OCI-LY1 (cell line): ENCODE results near the gene ACAD10.

Experiments used
- H2AFZ ChIP-seq: fragments of 200-600 bp; sonication (generic), shearing (Covaris generic); 2 replicates; pipeline ENCODE4 v1.6.0; 2014; ENCODE audit warnings: antibody characterized with exemption, mild to moderate bottlenecking, low read length
- H3F3A ChIP-seq: fragments of 200-600 bp; sonication (generic), shearing (Covaris generic); 2 replicates; pipeline ENCODE4 v1.6.0; 2014; ENCODE audit warnings: mild to moderate bottlenecking, antibody characterized with exemption, low read length, moderate library complexity; ENCODE audit not compliant: insufficient read depth
- H3K27ac ChIP-seq: fragments of 200-600 bp; sonication (generic); 2 replicates; pipeline ENCODE4 v1.5.1; 2014; ENCODE audit warnings: low read length, mixed run types, mild to moderate bottlenecking, low read depth; ENCODE audit not compliant: poor library complexity, severe bottlenecking
- H3K27me3 ChIP-seq: fragments of 200-600 bp; sonication (generic); 2 replicates; pipeline ENCODE4 v1.6.0; 2014; ENCODE audit warnings: antibody characterized with exemption, mild to moderate bottlenecking, low read length, moderate library complexity; ENCODE audit not compliant: insufficient read depth
- H3K36me3 ChIP-seq: fragments of 200-600 bp; sonication (generic); 2 replicates; pipeline ENCODE4 v1.6.1; 2014; ENCODE audit warnings: mild to moderate bottlenecking, antibody characterized with exemption, low read length, moderate library complexity, mixed read lengths; ENCODE audit not compliant: insufficient read depth
- H3K4me1 ChIP-seq: fragments of 200-600 bp; sonication (generic); 2 replicates; pipeline ENCODE4 v1.5.1; 2014; ENCODE audit warnings: mild to moderate bottlenecking, low read length, moderate library complexity; ENCODE audit not compliant: insufficient read depth, severe bottlenecking
- H3K4me2 ChIP-seq: fragments of 200-600 bp; sonication (generic), shearing (Covaris generic); 2 replicates; pipeline ENCODE4 v1.6.1; 2014; ENCODE audit warnings: low read length
- H3K4me3 ChIP-seq: fragments of 200-600 bp; sonication (generic); 2 replicates; pipeline ENCODE4 v1.5.1; 2014; ENCODE audit warnings: low read length, low read depth, mild to moderate bottlenecking, mixed read lengths; ENCODE audit not compliant: poor library complexity, severe bottlenecking
- H3K79me2 ChIP-seq: fragments of 200-600 bp; shearing (Covaris generic); 2 replicates; pipeline ENCODE4 v1.6.1; 2016; ENCODE audit warnings: mixed run types, low read length, mixed read lengths; ENCODE audit not compliant: insufficient read depth
- H3K9ac ChIP-seq: fragments of 200-600 bp; sonication (generic), shearing (Covaris generic); 2 replicates; pipeline ENCODE4 v1.6.1; 2014; ENCODE audit warnings: mild to moderate bottlenecking, low read length, mixed read lengths
- H3K9me2 ChIP-seq: fragments of 200-600 bp; sonication (generic), shearing (Covaris generic); 2 replicates; pipeline ENCODE4 v1.6.1; 2014; ENCODE audit warnings: low read depth, mild to moderate bottlenecking, low read length, mixed read lengths
- H3K9me3 ChIP-seq: fragments of 200-600 bp; shearing (Covaris generic); 2 replicates; pipeline ENCODE4 v1.6.1; 2014; ENCODE audit warnings: low read length, mixed read lengths
- H4K20me1 ChIP-seq: fragments of 200-600 bp; sonication (generic), shearing (Covaris generic); 2 replicates; pipeline ENCODE4 v1.6.0; 2016; ENCODE audit warnings: mild to moderate bottlenecking, low read length; ENCODE audit not compliant: insufficient read depth
- CTCF ChIP-seq: fragments of 200-600 bp; sonication (generic), shearing (Covaris generic); IDR thresholded peaks from 2 replicates; pipeline ENCODE4 v1.5.1; 2017; ENCODE audit warnings: mild to moderate bottlenecking, antibody characterized with exemption, low read length, moderate library complexity, mixed read lengths
- EZH2 ChIP-seq: fragments of 200-600 bp; sonication (generic), shearing (Covaris generic); IDR thresholded peaks from 2 replicates; pipeline ENCODE4 v1.8.0; 2017; ENCODE audit warnings: borderline replicate concordance, mixed run types, mild to moderate bottlenecking, antibody characterized with exemption, low read length, moderate library complexity, mixed read lengths

ACAD10 gene

GRCh38 chr12:111781085-111781658 lies 95.3 kb downstream of the ACAD10 start:
- Histone ChIP-seq H3K4me1 (peaks cover under 1% of the 10 kb centered on the region), H3K36me3 (no peaks in the 10 kb centered on the region), H3K4me2 (no peak overlapping the region), H3K79me2 (no peaks in the 10 kb centered on the region), H3K27ac (no peak overlapping the region), H4K20me1 (no peaks in the 10 kb centered on the region), H3K4me3 (no peak overlapping the region), H3K9me2 (no peaks in the 10 kb centered on the region), H3K27me3 (no peaks in the 10 kb centered on the region), H3F3A (no peaks in the 10 kb centered on the region), H3K9me3 (no peaks in the 10 kb centered on the region), H3K9ac (no peak overlapping the region), H2AFZ (no peak overlapping the region)
- TF ChIP-seq CTCF (no peak), EZH2 (no peak)

GRCh38 chr12:111783046-111783445 lies 97.2 kb downstream of the ACAD10 start:
- Histone ChIP-seq H3K9ac (no peak overlapping the region), H4K20me1 (no peaks in the 10 kb centered on the region), H3K36me3 (no peaks in the 10 kb centered on the region), H3K4me1 (no peaks in the 10 kb centered on the region), H3K27ac (no peak overlapping the region), H3K27me3 (no peaks in the 10 kb centered on the region), H3K4me2 (no peak overlapping the region), H3K9me3 (no peaks in the 10 kb centered on the region), H3K4me3 (no peak overlapping the region), H3F3A (no peaks in the 10 kb centered on the region), H3K79me2 (no peaks in the 10 kb centered on the region), H3K9me2 (no peaks in the 10 kb centered on the region), H2AFZ (no peak overlapping the region)
- no peak for TF ChIP-seq EZH2
- no peak for TF ChIP-seq CTCF

GRCh38 chr12:111784953-111785352 lies 99.1 kb downstream of the ACAD10 start:
- Histone ChIP-seq H3K36me3 (no peaks in the 10 kb centered on the region), H3K9me2 (no peaks in the 10 kb centered on the region), H3K9me3 (no peaks in the 10 kb centered on the region), H3K4me3 (no peak overlapping the region), H3K79me2 (no peaks in the 10 kb centered on the region), H3F3A (no peaks in the 10 kb centered on the region), H3K4me1 (no peaks in the 10 kb centered on the region), H4K20me1 (no peaks in the 10 kb centered on the region), H2AFZ (no peak overlapping the region), H3K4me2 (no peak overlapping the region), H3K27ac (no peak overlapping the region), H3K27me3 (no peaks in the 10 kb centered on the region), H3K9ac (no peak overlapping the region)
- TF ChIP-seq EZH2 (no peak), CTCF (no peak)
